Tibial nerve (tissue), 4 donors: ENCODE measurements around the gene NOTCH1. TPM values are rescaled to one million over a fixed set of nuclear protein-coding genes. Genes with fewer than 3 reads are reported as not detected.

Experiments
- DNase-seq, 2 donors: peaks; one replicate each; pipeline ENCODE4 v3.0.0-alpha.2; 2019; ENCODE audit warnings: low spot score in 2 of 2
- H3K27ac ChIP-seq, 4 donors: fragments of 200-600 bp; sonication (generic) in 3 of 4; one replicate each; pipeline ENCODE4 v1.5.1; 2017 to 2019; ENCODE audit warnings: mild to moderate bottlenecking in 1 of 4
- H3K27me3 ChIP-seq, 2 donors: fragments of 200-600 bp; sonication (generic) in 1 of 2; one replicate each; pipeline versions ENCODE4 v1.5.1 to v1.6.0; 2017 to 2019
- H3K36me3 ChIP-seq, 3 donors: fragments of 200-600 bp; sonication (generic); one replicate each; pipeline ENCODE4 v1.5.1; 2018 to 2019
- H3K4me1 ChIP-seq, 4 donors: fragments of 200-600 bp; sonication (generic) in 3 of 4; one replicate each; pipeline ENCODE4 v1.5.1; 2017 to 2019
- H3K4me3 ChIP-seq, 4 donors: fragments of 200-600 bp; sonication (generic) in 3 of 4; one replicate each; pipeline ENCODE4 v1.5.1; 2017 to 2019; ENCODE audit warnings: mild to moderate bottlenecking in 1 of 4, moderate library complexity in 1 of 4
- H3K9me3 ChIP-seq, 4 donors: fragments of 200-600 bp; sonication (generic) in 3 of 4; one replicate each; pipeline ENCODE4 v1.5.1; 2017 to 2019
- EP300 ChIP-seq, 2 donors: sonication (generic); formaldehyde crosslinking; IDR thresholded peaks; one replicate each; pipeline ENCODE4 v1.6.1; 2017; ENCODE audit warnings: antibody characterized with exemption in 2 of 2, mild to moderate bottlenecking in 1 of 2
- POLR2A ChIP-seq, 2 donors: fragments of 450-650 bp; IDR thresholded peaks; one replicate each; pipeline ENCODE4 v1.6.1; 2017; ENCODE audit warnings: antibody characterized with exemption in 2 of 2, mild to moderate bottlenecking in 2 of 2, moderate library complexity in 2 of 2
- whole genome bisulfite sequencing, 2 donors: methylation state at CpG; one replicate each; pipeline ENCODE4 v1.1.5; 2018; 5-methylcytosine and 5-hydroxymethylcytosine counted together
- total RNA-seq, 4 donors: library from RNA; depleted of rRNA; stranded (reverse); fragments of >200 nt; gene quantifications; one replicate each; pipeline ENCODE4 v1.1.0, GENCODE V29; 2016
- TF ChIP-seq, protein P1 (sequence below), 5 experiments: fragments of 200-600 bp in 3 of 5; fragments of 450-650 bp in 2 of 5; sonication (generic) in 3 of 5; IDR thresholded peaks; one replicate each; pipeline ENCODE4 v1.5.1; 2016 to 2019; ENCODE audit warnings: antibody characterized with exemption in 5 of 5, mild to moderate bottlenecking in 3 of 5, moderate library complexity in 2 of 5

The NOTCH1 gene
- total RNA-seq, 4 donors from 2014 or later = 29.3 to 65.4 (median 41.5) TPM

DNA sequence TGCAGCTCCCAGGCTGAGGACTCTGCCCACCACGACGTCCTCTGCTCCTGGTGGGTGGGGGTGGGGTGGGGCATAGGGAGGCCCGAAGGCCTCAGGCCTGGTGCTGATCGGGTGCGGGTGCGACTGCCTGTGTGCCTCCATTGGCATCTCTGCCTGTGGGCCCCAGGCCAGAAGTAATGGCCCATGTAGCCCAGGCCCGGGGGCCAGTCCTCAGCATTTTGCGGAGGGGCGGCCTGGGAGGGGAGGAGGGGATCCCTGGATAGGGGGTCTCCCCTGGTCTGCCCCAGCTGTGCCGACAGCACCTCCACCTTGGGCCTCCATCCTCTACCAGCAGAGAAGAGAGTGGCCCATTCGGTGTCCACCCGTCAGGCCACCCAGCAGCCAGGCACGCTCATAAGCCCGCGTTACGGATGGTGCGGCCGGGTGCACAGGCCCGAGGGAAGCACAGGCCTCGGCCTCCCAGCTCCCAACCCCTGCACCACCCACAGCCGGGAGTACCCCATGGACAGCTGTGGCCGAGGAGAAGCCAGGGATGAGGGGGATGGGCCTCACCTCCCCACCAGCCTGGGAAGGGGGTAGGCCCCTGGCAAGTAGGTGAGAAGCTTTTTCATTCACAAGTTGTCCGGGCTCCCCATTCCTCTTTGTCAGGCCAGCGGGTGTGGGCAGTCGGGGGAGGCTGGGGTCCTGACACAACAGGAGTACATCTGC, 1.8 kb upstream of the NOTCH1 start:
- H3K27ac ChIP-seq = peak overlapping the region; percentile 78 to 97 (median 94)
- H3K4me1 ChIP-seq = peaks cover 0 to 75% (median 57%) of the 10 kb centered on the region in 4 donors
- no peak for DNase-seq
- H3K36me3 ChIP-seq = no peaks in the 10 kb centered on the region
- no peak overlapping the region for H3K4me3 ChIP-seq
- H3K27me3 ChIP-seq = no peaks in the 10 kb centered on the region
- WGBS, 2 donors = 58 to 75% methylated on average over 17 to 22 of the region's 25 CpGs
- TF ChIP-seq, protein P1, sequence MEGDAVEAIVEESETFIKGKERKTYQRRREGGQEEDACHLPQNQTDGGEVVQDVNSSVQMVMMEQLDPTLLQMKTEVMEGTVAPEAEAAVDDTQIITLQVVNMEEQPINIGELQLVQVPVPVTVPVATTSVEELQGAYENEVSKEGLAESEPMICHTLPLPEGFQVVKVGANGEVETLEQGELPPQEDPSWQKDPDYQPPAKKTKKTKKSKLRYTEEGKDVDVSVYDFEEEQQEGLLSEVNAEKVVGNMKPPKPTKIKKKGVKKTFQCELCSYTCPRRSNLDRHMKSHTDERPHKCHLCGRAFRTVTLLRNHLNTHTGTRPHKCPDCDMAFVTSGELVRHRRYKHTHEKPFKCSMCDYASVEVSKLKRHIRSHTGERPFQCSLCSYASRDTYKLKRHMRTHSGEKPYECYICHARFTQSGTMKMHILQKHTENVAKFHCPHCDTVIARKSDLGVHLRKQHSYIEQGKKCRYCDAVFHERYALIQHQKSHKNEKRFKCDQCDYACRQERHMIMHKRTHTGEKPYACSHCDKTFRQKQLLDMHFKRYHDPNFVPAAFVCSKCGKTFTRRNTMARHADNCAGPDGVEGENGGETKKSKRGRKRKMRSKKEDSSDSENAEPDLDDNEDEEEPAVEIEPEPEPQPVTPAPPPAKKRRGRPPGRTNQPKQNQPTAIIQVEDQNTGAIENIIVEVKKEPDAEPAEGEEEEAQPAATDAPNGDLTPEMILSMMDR (IDR thresholded peaks at IDR 0.05) = no peak
- no peak for TF ChIP-seq POLR2A (IDR thresholded peaks at IDR 0.05)
- TF ChIP-seq EP300 (IDR thresholded peaks at IDR 0.05) = no peak
- no peaks in the 10 kb centered on the region for H3K9me3 ChIP-seq

DNA sequence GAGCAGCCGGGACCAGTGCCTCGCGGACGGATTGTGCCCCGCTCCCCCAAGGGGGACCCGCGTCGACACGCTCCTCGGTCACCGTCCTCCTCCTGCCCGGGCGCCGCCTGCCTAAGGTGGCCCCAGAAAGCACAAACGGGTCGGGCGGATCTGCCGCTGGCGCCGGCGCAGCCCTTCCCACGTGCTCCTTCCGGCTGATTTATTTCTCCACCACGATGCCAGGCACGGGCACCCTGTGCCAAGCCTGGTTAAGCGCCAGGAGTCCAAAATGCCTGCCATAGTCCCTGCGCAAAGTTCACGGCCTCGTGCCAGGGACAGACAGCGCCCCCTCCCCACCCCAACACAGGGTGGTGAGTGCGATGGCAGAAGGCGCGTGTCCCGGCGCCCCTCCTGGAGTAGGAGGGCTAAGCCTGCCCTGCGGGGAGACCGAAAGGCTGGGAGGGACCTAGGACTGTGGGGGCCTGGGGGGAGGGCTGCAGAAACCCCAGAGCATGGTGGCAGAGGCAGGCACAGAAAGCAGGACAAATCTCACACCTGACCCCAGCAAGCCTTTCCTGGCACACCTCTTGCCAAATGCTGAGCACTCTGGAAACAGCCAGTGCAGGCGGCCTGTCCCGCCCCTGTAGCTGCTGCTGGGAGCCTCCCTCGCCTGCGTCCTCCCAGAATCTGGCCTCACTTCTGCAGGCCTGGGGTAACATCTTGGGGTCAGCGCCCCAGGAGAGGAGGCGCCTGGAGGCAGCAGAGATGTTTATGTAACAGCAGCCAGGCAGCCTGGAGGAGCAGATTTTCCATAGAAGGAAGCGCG, 1.1 kb upstream of the NOTCH1 start:
- Histone ChIP-seq H3K4me1 (peaks cover 0 to 75% (median 55%) of the 10 kb centered on the region in 4 donors), H3K4me3 (peak overlapping the region; percentile 59 to 85 (median 74)), H3K9me3 (no peaks in the 10 kb centered on the region), H3K27ac (peak overlapping the region; percentile 78 to 97 (median 94)), H3K27me3 (no peaks in the 10 kb centered on the region), H3K36me3 (no peaks in the 10 kb centered on the region)
- WGBS, 2 donors = 4 to 5% methylated on average over 27 to 44 of the region's 45 CpGs
- TF ChIP-seq, protein P1 (IDR thresholded peaks at IDR 0.05) = peak in 1 of 5 experiments; percentile 8
- TF ChIP-seq POLR2A (IDR thresholded peaks at IDR 0.05) = no peak
- TF ChIP-seq EP300 (IDR thresholded peaks at IDR 0.05) = peak in 1 of 2 donors; percentile 16
- no peak for DNase-seq

DNA sequence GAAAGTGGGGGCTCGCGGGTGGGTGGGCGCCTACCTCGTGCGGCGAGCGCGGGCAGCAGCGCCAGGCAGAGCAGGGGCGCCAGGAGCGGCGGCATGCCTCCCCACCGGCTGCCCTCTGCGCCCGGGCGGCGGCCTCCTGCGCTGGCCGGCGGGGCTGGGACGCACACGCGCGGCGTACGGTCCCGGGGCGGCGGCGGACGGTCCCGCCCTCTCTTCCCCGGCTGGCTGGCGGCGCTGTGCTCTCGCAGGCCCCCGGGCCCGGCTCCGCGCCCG, 220 bp downstream of the NOTCH1 start:
- no peaks in the 10 kb centered on the region for H3K36me3 ChIP-seq
- H3K4me1 ChIP-seq = peaks cover 0 to 75% (median 55%) of the 10 kb centered on the region in 4 donors
- no peak for TF ChIP-seq POLR2A (IDR thresholded peaks at IDR 0.05)
- no peaks in the 10 kb centered on the region for H3K27me3 ChIP-seq
- H3K27ac ChIP-seq = peak overlapping the region; percentile 78 to 98 (median 94)
- peak overlapping the region; percentile 81 to 96 (median 88) for H3K4me3 ChIP-seq
- WGBS, 2 donors = 0% methylated on average over 28 of the region's 41 CpGs; no CpG with 5 or more reads in 1 of the 2 donors
- DNase-seq = no peak
- H3K9me3 ChIP-seq = no peaks in the 10 kb centered on the region

GRCh38 chr9:136544964-136545691, 720 bp downstream of the NOTCH1 start:
- Histone ChIP-seq H3K36me3 (no peaks in the 10 kb centered on the region), H3K27ac (peak overlapping the region; percentile 78 to 98 (median 94))
- no peak for DNase-seq

DNA sequence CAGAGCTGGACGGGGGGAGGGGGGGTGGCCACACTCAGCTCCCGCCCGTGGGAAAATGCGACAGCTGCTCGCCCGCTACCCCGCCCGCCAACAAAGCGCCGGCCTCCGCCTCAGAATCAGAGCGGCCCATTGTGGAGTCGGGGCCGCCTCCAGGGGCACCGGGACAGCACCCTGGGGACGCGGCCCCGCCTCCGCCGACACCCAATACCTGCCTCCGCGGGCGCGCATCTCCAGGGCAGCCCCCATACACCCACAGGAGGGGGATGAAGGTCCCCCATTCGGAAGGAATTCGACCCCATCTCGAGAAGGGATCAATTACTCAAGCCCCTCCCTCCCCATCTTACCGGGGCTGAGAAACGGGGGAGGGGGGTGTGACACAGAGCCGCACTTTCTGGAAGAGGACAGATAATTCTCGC, 1.3 kb downstream of the NOTCH1 start:
- TF ChIP-seq, protein P1 (IDR thresholded peaks at IDR 0.05) = no peak
- TF ChIP-seq EP300 (IDR thresholded peaks at IDR 0.05) (peak in 1 of 2 donors; percentile 44), POLR2A (IDR thresholded peaks at IDR 0.05) (peak in 1 of 2 donors; percentile 12)
- Histone ChIP-seq H3K9me3 (no peaks in the 10 kb centered on the region), H3K4me1 (peaks cover 0 to 76% (median 59%) of the 10 kb centered on the region in 4 donors), H3K36me3 (no peaks in the 10 kb centered on the region), H3K4me3 (peak overlapping the region; percentile 81 to 96 (median 88)), H3K27ac (peak overlapping the region; percentile 78 to 98 (median 94)), H3K27me3 (no peaks in the 10 kb centered on the region)
- WGBS, 2 donors = 0 to 4% methylated on average over 17 to 22 of the region's 31 CpGs
- peak in 1 of 2 donors; percentile 63 for DNase-seq

More at GRCh38 chr9:136544964-136545691, 720 bp downstream of the NOTCH1 start:
- Histone ChIP-seq H3K9me3 (no peaks in the 10 kb centered on the region), H3K27me3 (no peaks in the 10 kb centered on the region), H3K4me1 (peaks cover 0 to 75% (median 55%) of the 10 kb centered on the region in 4 donors), H3K4me3 (peak overlapping the region; percentile 81 to 96 (median 88))
- WGBS, 2 donors = 1% methylated on average over 41 to 69 of the region's 82 CpGs
- TF ChIP-seq POLR2A (IDR thresholded peaks at IDR 0.05) (no peak), EP300 (IDR thresholded peaks at IDR 0.05) (no peak)
- TF ChIP-seq, protein P1 (IDR thresholded peaks at IDR 0.05) = no peak
